RWPE1 (cell line): ENCODE measurements around the gene EIF5B.

ENCODE experiments used
- CTCF ChIA-PET: fragments of 350-600 bp; sonication (Branson Sonifier 250); formaldehyde crosslinking; extraction: SDS; loops from one replicate; lab custom pipeline; 2021; lab: Yijun Ruan, JAX
- POLR2A ChIA-PET: fragments of 400-600 bp; formaldehyde crosslinking; extraction: SDS; loops from one replicate; lab custom pipeline; 2020; ENCODE audit warnings: antibody characterized with exemption; ENCODE audit not compliant: low non-redundant PET; lab: Yijun Ruan, JAX
- DNase-seq: peaks from one replicate; pipeline ENCODE4 v3.0.0; 2012; ENCODE audit warnings: low spot score
- H3K27ac ChIP-seq: fragments of 450-650 bp; 2 replicates; pipeline ENCODE4 v1.5.1; 2017
- CTCF ChIP-seq: fragments of 450-650 bp; conservative IDR thresholded peaks from 2 replicates; pipeline ENCODE4 v1.5.1; 2017; ENCODE audit warnings: low read depth, mild to moderate bottlenecking

The EIF5B gene

GRCh38 chr2:99404039-99404796, 67.0 kb downstream of the EIF5B start:
- ChIA-PET POLR2A (no interaction called here), CTCF (interaction anchor here (0.6 kb wide), 1 partner anchor 935 kb away, joined by 3 read pairs; no protein-coding TSS in a partner anchor)
- no peak for TF ChIP-seq CTCF
- H3K27ac ChIP-seq = no peak overlapping the region
- DNase-seq = no peak

- DNase-seq = no peak
- H3K27ac ChIP-seq = no peak overlapping the region
- ChIA-PET POLR2A (no interaction called here), CTCF (no interaction called here)
- no peak for TF ChIP-seq CTCF
These were observed 67.8 kb downstream of the EIF5B start for GRCh38 chr2:99404797-99405669.

GRCh38 chr2:99406137-99406536, 68.9 kb downstream of the EIF5B start:
- ChIA-PET POLR2A (no interaction called here), CTCF (interaction anchor here (0.9 kb wide), 1 partner anchor 78 kb away, joined by 4 read pairs; no protein-coding TSS in a partner anchor)
- no peak for TF ChIP-seq CTCF
- no peak for DNase-seq
- no peak overlapping the region for H3K27ac ChIP-seq

- POLR2A ChIA-PET = no interaction called here
- TF ChIP-seq CTCF = no peak
- H3K27ac ChIP-seq = no peak overlapping the region
- DNase-seq = no peak
- CTCF ChIA-PET = interaction anchor here (0.6 kb wide), 1 partner anchor 817 kb away, joined by 5 read pairs; no protein-coding TSS in a partner anchor
These were observed 73.1 kb downstream of the EIF5B start for GRCh38 chr2:99410276-99410675.

GRCh38 chr2:99414566-99414965, 77.4 kb downstream of the EIF5B start:
- no peak for TF ChIP-seq CTCF
- no peak overlapping the region for H3K27ac ChIP-seq
- DNase-seq = no peak
- POLR2A ChIA-PET = no interaction called here
- CTCF ChIA-PET = no interaction called here

GRCh38 chr2:99417396-99417795, 80.2 kb downstream of the EIF5B start:
- ChIA-PET POLR2A (no interaction called here), CTCF (no interaction called here)
- no peak overlapping the region for H3K27ac ChIP-seq
- DNase-seq = no peak
- TF ChIP-seq CTCF = no peak
